Left renal pelvis (tissue), 4 donors: ENCODE measurements around the gene ALDH1L1. TPM values are rescaled to one million over a fixed set of nuclear protein-coding genes. Genes with fewer than 3 reads are reported as not detected.

Experiments
- DNase-seq, 4 donors: peaks; one replicate each; pipeline ENCODE4 v3.0.0-alpha.2; 2013; ENCODE audit warnings: low read depth in 4 of 4, low spot score in 3 of 4
- polyA plus RNA-seq, 4 donors: library from polyadenylated mRNA; unstranded; fragments of 120-200 nt; gene quantifications; one replicate each; pipeline ENCODE4 v1.2.1, GENCODE V29; 2013; ENCODE audit not compliant: insufficient read length in 4 of 4

Gene ALDH1L1
- polyA plus RNA-seq, 4 donors: 3.2 to 48.3 (median 30.3) TPM

- no peak for DNase-seq
Observed at GRCh38 chr3:126155819-126156218, 24.6 kb downstream of the ALDH1L1 start.

GRCh38 chr3:126155280-126155640 lies 25.1 kb downstream of the ALDH1L1 start:
- no peak for DNase-seq

- DNase-seq: no peak
Observed at GRCh38 chr3:126154391-126155279, 25.8 kb downstream of the ALDH1L1 start.

GRCh38 chr3:126153695-126154360 lies 26.6 kb downstream of the ALDH1L1 start:
- DNase-seq: no peak

GRCh38 chr3:126152901-126153694 lies 27.3 kb downstream of the ALDH1L1 start:
- no peak for DNase-seq

- DNase-seq: no peak
Observed at GRCh38 chr3:126152458-126152857, 27.9 kb downstream of the ALDH1L1 start.

- no peak for DNase-seq
Observed at GRCh38 chr3:126151562-126152302, 28.7 kb downstream of the ALDH1L1 start.

GRCh38 chr3:126149960-126150515 lies 30.3 kb downstream of the ALDH1L1 start:
- DNase-seq: no peak

- DNase-seq: no peak
Observed at GRCh38 chr3:126149256-126149902, 31.0 kb downstream of the ALDH1L1 start.

- no peak for DNase-seq
Observed at GRCh38 chr3:126147932-126148683, 32.3 kb downstream of the ALDH1L1 start.

GRCh38 chr3:126147147-126147931 lies 33.0 kb downstream of the ALDH1L1 start:
- DNase-seq: no peak

GRCh38 chr3:126146525-126147146 lies 33.8 kb downstream of the ALDH1L1 start:
- DNase-seq: no peak

- no peak for DNase-seq
Observed at GRCh38 chr3:126146034-126146433, 34.4 kb downstream of the ALDH1L1 start.

GRCh38 chr3:126142652-126143051 lies 37.7 kb downstream of the ALDH1L1 start:
- no peak for DNase-seq

- DNase-seq: no peak
Observed at GRCh38 chr3:126137490-126138130, 42.8 kb downstream of the ALDH1L1 start.

GRCh38 chr3:126136428-126137220 lies 43.8 kb downstream of the ALDH1L1 start:
- DNase-seq: no peak
